ENCODE measurements around the gene XKR3. TPM values are rescaled to one million over a fixed set of nuclear protein-coding genes. Genes with fewer than 3 reads are reported as not detected.
"Not testable (repeated sequence)": the region's sequence is repeated elsewhere in the genome, so short reads cannot be mapped to it uniquely, and the experiment has no call there.

Gene XKR3
- polyA plus RNA-seq, 3 donors, result not detected

GRCh38 chr22:16748160-16748929 lies 76.9 kb downstream of the XKR3 start:
- not testable (repeated sequence) for DNase-seq

GRCh38 chr22:16747266-16748159 lies 77.7 kb downstream of the XKR3 start:
- not testable (repeated sequence) for DNase-seq

DNA sequence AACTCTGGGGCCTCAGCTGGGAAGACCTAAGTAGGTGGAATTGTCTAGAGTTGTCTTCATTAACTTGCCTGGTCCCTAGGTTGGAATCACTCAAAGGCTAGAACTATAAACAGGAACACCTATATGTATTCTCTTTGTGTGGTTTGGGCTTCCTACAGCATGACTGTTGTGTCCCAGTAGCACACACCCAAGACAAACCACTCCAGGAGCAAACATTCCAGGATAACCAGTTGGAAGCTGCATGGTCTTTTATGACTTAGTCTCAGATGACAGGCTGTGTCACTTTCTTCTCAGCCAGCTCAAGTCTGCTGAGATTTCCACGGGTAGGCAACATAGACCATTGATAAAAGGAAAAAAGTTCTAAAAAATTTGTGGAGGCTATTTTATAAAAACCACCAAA lies 90.9 kb downstream of the XKR3 start:
- DNase-seq, result not testable (repeated sequence)

Other genes with a start within 250 kb of the XKR3 start
- gene CCT8L2, start 232.6 kb downstream of the XKR3 start, polyA plus RNA-seq (ENCODE audit: insufficient read length in 3 of 3), result not detected
- gene GAB4, start 182.8 kb upstream of the XKR3 start, polyA plus RNA-seq (ENCODE audit: insufficient read length in 3 of 3), result under 1 TPM in 1 of 3 donors, not detected in 2; 0.14 TPM